Mucosa of rectum (tissue), 2 donors: ENCODE measurements around the gene PCDHGA10.
"Not testable (repeated sequence)": the region's sequence is repeated elsewhere in the genome, so short reads cannot be mapped to it uniquely, and the experiment has no call there.

Experiments used
- H3K27ac ChIP-seq, 2 donors: one replicate each; pipeline ENCODE4 v1.7.0; 2013; ENCODE audit warnings: inconsistent platforms in 2 of 2, low read depth in 2 of 2, low read length in 2 of 2
- H3K27me3 ChIP-seq, 2 donors: one replicate each; pipeline ENCODE4 v1.7.0; 2013; ENCODE audit warnings: low read length in 2 of 2; ENCODE audit not compliant: control insufficient read depth in 2 of 2, insufficient read depth in 2 of 2
- H3K36me3 ChIP-seq, 2 donors: one replicate each; pipeline ENCODE4 v1.7.0; 2013; ENCODE audit warnings: low read length in 2 of 2; ENCODE audit not compliant: control insufficient read depth in 2 of 2, insufficient read depth in 2 of 2
- H3K4me1 ChIP-seq, 2 donors: one replicate each; pipeline ENCODE4 v1.7.0; 2013; ENCODE audit warnings: low read length in 2 of 2, mild to moderate bottlenecking in 1 of 2; ENCODE audit not compliant: control insufficient read depth in 2 of 2, insufficient read depth in 2 of 2
- H3K4me3 ChIP-seq, 2 donors: one replicate each; pipeline ENCODE4 v1.7.0; 2013; ENCODE audit warnings: low read length in 2 of 2
- H3K9ac ChIP-seq, 2 donors: one replicate each; pipeline ENCODE4 v1.7.0; 2013; ENCODE audit warnings: low read length in 2 of 2, low read depth in 1 of 2, mild to moderate bottlenecking in 1 of 2
- H3K9me3 ChIP-seq, 2 donors: one replicate each; pipeline ENCODE4 v1.7.0; 2013; ENCODE audit warnings: low read length in 2 of 2; ENCODE audit not compliant: control insufficient read depth in 2 of 2
- donor health status: healthy.
- donor health status: Normal muscosa, but diverticular disease.

The PCDHGA10 gene

GRCh38 chr5:141427783-141428426, 15.1 kb downstream of the PCDHGA10 start:
- H3K27ac ChIP-seq: no peak overlapping the region
- no peak overlapping the region for H3K4me3 ChIP-seq
- peaks cover 35 to 39% of the 10 kb centered on the region in 2 donors for H3K9me3 ChIP-seq
- H3K4me1 ChIP-seq: no peaks in the 10 kb centered on the region
- no peaks in the 10 kb centered on the region for H3K27me3 ChIP-seq
- H3K9ac ChIP-seq: no peak overlapping the region
- H3K36me3 ChIP-seq: no peaks in the 10 kb centered on the region

- H3K36me3 ChIP-seq: no peaks in the 10 kb centered on the region
- H3K27ac ChIP-seq: no peak within 1 kb of the TSS
- no peak within 1 kb of the TSS for H3K9ac ChIP-seq
- H3K27me3 ChIP-seq: no peaks in the 10 kb centered on the region
- peaks cover 25 to 36% of the 10 kb centered on the region in 2 donors for H3K9me3 ChIP-seq
- peak within 1 kb of the TSS; percentile 15 to 57 for H3K4me3 ChIP-seq
- no peaks in the 10 kb centered on the region for H3K4me1 ChIP-seq
Observed at GRCh38 chr5:141430332-141431113, 17.7 kb downstream of the PCDHGA10 start, which contains the start of gene PCDHGA12. PCDHGA12 (plus strand) TSS chr5:141430507; CDS start chr5:141430760, 253 bp downstream.

GRCh38 chr5:141431286-141431685, 18.5 kb downstream of the PCDHGA10 start:
- Histone ChIP-seq H3K4me1 (no peaks in the 10 kb centered on the region), H3K9ac (no peak overlapping the region), H3K9me3 (peaks cover 25 to 35% of the 10 kb centered on the region in 2 donors), H3K27ac (no peak overlapping the region), H3K4me3 (peak overlapping the region; percentile 15 to 57), H3K36me3 (no peaks in the 10 kb centered on the region), H3K27me3 (no peaks in the 10 kb centered on the region)

- not testable (repeated sequence) for H3K4me1 ChIP-seq, H3K9ac ChIP-seq, H3K27ac ChIP-seq, H3K27me3 ChIP-seq, H3K36me3 ChIP-seq
- Histone ChIP-seq H3K4me3 (peak overlapping the region in 1 of 2 donors; percentile 57), H3K9me3 (peaks cover 21 to 32% of the 10 kb centered on the region in 2 donors)
Observed at GRCh38 chr5:141432308-141432707, 19.5 kb downstream of the PCDHGA10 start.

- H3K27me3 ChIP-seq, H3K27ac ChIP-seq, H3K36me3 ChIP-seq, H3K4me3 ChIP-seq, H3K4me1 ChIP-seq, H3K9ac ChIP-seq: not testable (repeated sequence)
- H3K9me3 ChIP-seq: peaks cover 21 to 28% of the 10 kb centered on the region in 2 donors
Observed at GRCh38 chr5:141432726-141433125, 19.9 kb downstream of the PCDHGA10 start.

- H3K9ac ChIP-seq: no peak overlapping the region
- H3K27me3 ChIP-seq: no peaks in the 10 kb centered on the region
- H3K9me3 ChIP-seq: peaks cover 12 to 25% of the 10 kb centered on the region in 2 donors
- H3K4me1 ChIP-seq: no peaks in the 10 kb centered on the region
- no peaks in the 10 kb centered on the region for H3K36me3 ChIP-seq
- no peak overlapping the region for H3K27ac ChIP-seq
- no peak overlapping the region for H3K4me3 ChIP-seq
Observed at GRCh38 chr5:141434006-141434405, 21.2 kb downstream of the PCDHGA10 start.

GRCh38 chr5:141437221-141437620, 24.4 kb downstream of the PCDHGA10 start:
- H3K9ac ChIP-seq: no peak overlapping the region
- H3K27me3 ChIP-seq: no peaks in the 10 kb centered on the region
- no peaks in the 10 kb centered on the region for H3K4me1 ChIP-seq
- H3K27ac ChIP-seq: no peak overlapping the region
- no peak overlapping the region for H3K4me3 ChIP-seq
- no peaks in the 10 kb centered on the region for H3K36me3 ChIP-seq
- H3K9me3 ChIP-seq: peaks cover 13 to 21% of the 10 kb centered on the region in 2 donors

GRCh38 chr5:141439411-141440141, 26.8 kb downstream of the PCDHGA10 start:
- Histone ChIP-seq H3K36me3 (no peaks in the 10 kb centered on the region), H3K27me3 (no peaks in the 10 kb centered on the region), H3K9ac (no peak overlapping the region), H3K4me3 (no peak overlapping the region), H3K27ac (no peak overlapping the region), H3K4me1 (no peaks in the 10 kb centered on the region), H3K9me3 (peaks cover 10 to 20% of the 10 kb centered on the region in 2 donors)

GRCh38 chr5:141440341-141440740, 27.6 kb downstream of the PCDHGA10 start:
- Histone ChIP-seq H3K9me3 (peaks cover 10 to 20% of the 10 kb centered on the region in 2 donors), H3K27me3 (no peaks in the 10 kb centered on the region), H3K27ac (no peak overlapping the region), H3K36me3 (no peaks in the 10 kb centered on the region), H3K4me1 (no peaks in the 10 kb centered on the region), H3K4me3 (no peak overlapping the region), H3K9ac (no peak overlapping the region)
